WTC11 (cell line): ENCODE measurements around the gene LRRC47. TPM values are rescaled to one million over a fixed set of nuclear protein-coding genes. Genes with fewer than 3 reads are reported as not detected.

Experiments used
- ATAC-seq: fragments of 200-7000 bp; cut with Tn5 transposase; 2 replicates; pipeline ENCODE4 v1.10.0; 2021; ENCODE audit warnings: mild to moderate bottlenecking, moderate library complexity
- CTCF ChIA-PET: fragments of 300-600 bp; sonication (Branson Sonifier 250); formaldehyde crosslinking; loops from one replicate; lab custom pipeline; 2021; ENCODE audit warnings: antibody characterized with exemption; lab: Charles Lee
- POLR2A ChIA-PET: fragments of 350-600 bp; sonication (Branson Sonifier 250); formaldehyde crosslinking; loops from one replicate; lab custom pipeline; 2021; ENCODE audit warnings: antibody characterized with exemption; lab: Charles Lee
- DNase-seq: peaks from one replicate; pipeline ENCODE4 v3.0.0; 2021; ENCODE audit warnings: low spot score
- H3K27ac Mint-ChIP-seq: 2 replicates; pipeline ENCODE4 v1.8.0; 2021; ENCODE audit warnings: mixed read lengths
- H3K27me3 Mint-ChIP-seq: 2 replicates; pipeline ENCODE4 v1.8.0; 2021; ENCODE audit warnings: low read depth, mild to moderate bottlenecking, moderate library complexity, mixed read lengths
- H3K36me3 Mint-ChIP-seq: 2 replicates; pipeline ENCODE4 v1.8.0; 2021; ENCODE audit warnings: mixed read lengths
- H3K4me1 Mint-ChIP-seq: 2 replicates; pipeline ENCODE4 v1.8.0; 2022; ENCODE audit warnings: mixed read lengths
- H3K4me3 Mint-ChIP-seq: 2 replicates; pipeline ENCODE4 v1.8.0; 2021; ENCODE audit warnings: mild to moderate bottlenecking, moderate library complexity, mixed read lengths
- H3K9me3 Mint-ChIP-seq: 2 replicates; pipeline ENCODE4 v1.8.0; 2021; ENCODE audit warnings: mixed read lengths
- ETV6 ChIP-seq: sonication (generic); formaldehyde crosslinking; IDR thresholded peaks from 2 replicates; pipeline ENCODE4 v1.8.1; 2022; ENCODE audit warnings: mild to moderate bottlenecking, missing genetic modification reagents
- FOXJ3 ChIP-seq: sonication (generic); formaldehyde crosslinking; IDR thresholded peaks from 2 replicates; pipeline ENCODE4 v1.9.0; 2021; ENCODE audit warnings: missing genetic modification reagents, mild to moderate bottlenecking, borderline replicate concordance
- MXD4 ChIP-seq: fragments of 250-450 bp; sonication (Bioruptor Pico); IDR thresholded peaks from 2 replicates; pipeline ENCODE4 v1.8.0; 2021; ENCODE audit warnings: mild to moderate bottlenecking, moderate library complexity, borderline replicate concordance
- OVOL2 ChIP-seq: fragments of 250-450 bp; sonication (Bioruptor Pico); IDR thresholded peaks from 2 replicates; pipeline ENCODE4 v1.9.0; 2021; ENCODE audit warnings: mild to moderate bottlenecking, borderline replicate concordance
- TEAD1 ChIP-seq: sonication (generic); formaldehyde crosslinking; IDR thresholded peaks from 2 replicates; pipeline ENCODE4 v1.8.0; 2022; ENCODE audit warnings: mild to moderate bottlenecking, missing genetic modification reagents
- total RNA-seq: library from RNA; stranded (reverse); gene quantifications from 3 replicates; pipeline ENCODE4 v1.2.3, GENCODE V29; 2021
- TF ChIP-seq, protein P1 (sequence below): fragments of 250-450 bp; sonication (Bioruptor Pico); IDR thresholded peaks from 2 replicates; pipeline ENCODE4 v2.1.2; 2022; ENCODE audit warnings: mild to moderate bottlenecking, moderate library complexity
- TF ChIP-seq, protein P2 (sequence below): fragments of 250-450 bp; sonication (Bioruptor Pico); IDR thresholded peaks from 2 replicates; pipeline ENCODE4 v1.9.0; 2021; ENCODE audit warnings: moderate library complexity, mild to moderate bottlenecking, inconsistent platforms, borderline replicate concordance
- TF ChIP-seq, protein P3 (sequence below): sonication (generic); formaldehyde crosslinking; IDR thresholded peaks from 2 replicates; pipeline ENCODE4 v1.8.1; 2022; ENCODE audit warnings: low read depth, mild to moderate bottlenecking, moderate library complexity, missing genetic modification reagents, borderline replicate concordance
- TF ChIP-seq, protein P4 (sequence below): sonication (generic); formaldehyde crosslinking; IDR thresholded peaks from 2 replicates; pipeline ENCODE4 v1.8.0; 2022; ENCODE audit warnings: mild to moderate bottlenecking, missing genetic modification reagents
- TF ChIP-seq, protein P5 (sequence below): sonication (generic); formaldehyde crosslinking; IDR thresholded peaks from 2 replicates; pipeline ENCODE4 v1.8.1; 2023; ENCODE audit warnings: mild to moderate bottlenecking, missing genetic modification reagents, moderate library complexity
- TF ChIP-seq, protein P6 (sequence below): fragments of 250-450 bp; sonication (Bioruptor Pico); IDR thresholded peaks from 2 replicates; pipeline ENCODE4 v1.9.0; 2021; ENCODE audit warnings: mild to moderate bottlenecking, borderline replicate concordance
- TF ChIP-seq, protein P7 (sequence below): sonication (generic); formaldehyde crosslinking; IDR thresholded peaks from 2 replicates; pipeline ENCODE4 v1.8.1; 2022; ENCODE audit warnings: mild to moderate bottlenecking, moderate library complexity, missing genetic modification reagents
- TF ChIP-seq, protein P8 (sequence below): sonication (generic); formaldehyde crosslinking; conservative IDR thresholded peaks from 2 replicates; pipeline ENCODE4 v1.8.1; 2023; ENCODE audit warnings: mild to moderate bottlenecking, low read depth, missing genetic modification reagents, moderate library complexity

Gene LRRC47
- total RNA-seq, 1 experiment from 2014 or later = 92.4 TPM

DNA sequence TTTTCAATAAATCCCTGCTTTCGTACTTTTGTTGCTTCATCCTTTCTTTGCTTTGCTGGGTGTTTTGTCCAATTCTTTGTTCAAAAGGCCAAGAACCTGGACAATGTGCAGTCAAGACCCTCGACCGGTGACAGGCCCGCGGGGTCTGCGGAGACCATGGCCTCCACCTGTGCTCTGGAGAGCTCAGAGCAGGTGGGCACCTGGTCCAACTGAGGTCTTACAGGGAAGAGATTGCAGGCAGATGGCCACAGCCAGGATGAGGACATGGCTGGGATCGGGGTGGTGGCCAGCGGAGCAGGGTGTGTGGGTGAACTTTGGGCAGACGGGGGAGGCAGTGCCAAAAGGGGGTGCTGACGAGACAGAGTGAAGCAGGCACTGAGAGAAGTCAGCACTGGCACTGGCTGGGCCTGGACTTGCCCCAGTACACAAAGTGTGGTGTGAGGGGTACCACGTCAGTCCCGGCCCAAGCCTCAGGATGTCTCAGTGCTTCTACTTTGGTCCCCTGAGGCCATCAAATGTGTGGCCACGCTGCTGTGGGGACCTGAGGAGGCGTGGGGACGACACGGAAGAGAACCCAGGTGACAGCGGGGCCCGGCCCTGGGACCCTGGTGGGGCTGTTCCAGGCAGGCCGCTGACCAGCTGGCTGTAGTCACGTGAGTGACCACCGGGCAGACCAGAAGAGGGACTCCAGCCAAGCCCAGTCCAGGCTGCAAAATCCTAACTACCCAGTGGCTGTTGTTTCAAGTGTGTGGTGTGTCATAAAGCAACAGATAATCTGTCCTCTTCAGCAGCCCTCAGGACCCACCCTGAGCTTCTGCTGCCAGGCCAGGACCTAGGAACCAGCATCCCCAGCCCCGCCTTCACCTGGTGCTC, 54.5 kb downstream of the LRRC47 start:
- CTCF ChIA-PET = interaction anchor here (4.8 kb wide), 1 partner anchor 18 kb away, joined by 22 read pairs; no protein-coding TSS in a partner anchor
- Mint-ChIP-seq H3K9me3 (no peaks in the 10 kb centered on the region), H3K27ac (peak overlapping the region; percentile 72), H3K4me1 (peaks cover 30% of the 10 kb centered on the region), H3K27me3 (no peaks in the 10 kb centered on the region), H3K36me3 (peaks cover 40% of the 10 kb centered on the region)
- no peak for ATAC-seq
- no peak for DNase-seq
- POLR2A ChIA-PET = no interaction called here
- TF ChIP-seq, protein P1, sequence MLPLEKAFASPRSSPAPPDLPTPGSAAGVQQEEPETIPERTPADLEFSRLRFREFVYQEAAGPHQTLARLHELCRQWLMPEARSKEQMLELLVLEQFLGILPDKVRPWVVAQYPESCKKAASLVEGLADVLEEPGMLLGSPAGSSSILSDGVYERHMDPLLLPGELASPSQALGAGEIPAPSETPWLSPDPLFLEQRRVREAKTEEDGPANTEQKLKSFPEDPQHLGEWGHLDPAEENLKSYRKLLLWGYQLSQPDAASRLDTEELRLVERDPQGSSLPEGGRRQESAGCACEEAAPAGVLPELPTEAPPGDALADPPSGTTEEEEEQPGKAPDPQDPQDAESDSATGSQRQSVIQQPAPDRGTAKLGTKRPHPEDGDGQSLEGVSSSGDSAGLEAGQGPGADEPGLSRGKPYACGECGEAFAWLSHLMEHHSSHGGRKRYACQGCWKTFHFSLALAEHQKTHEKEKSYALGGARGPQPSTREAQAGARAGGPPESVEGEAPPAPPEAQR = no peak
- TF ChIP-seq, protein P2, sequence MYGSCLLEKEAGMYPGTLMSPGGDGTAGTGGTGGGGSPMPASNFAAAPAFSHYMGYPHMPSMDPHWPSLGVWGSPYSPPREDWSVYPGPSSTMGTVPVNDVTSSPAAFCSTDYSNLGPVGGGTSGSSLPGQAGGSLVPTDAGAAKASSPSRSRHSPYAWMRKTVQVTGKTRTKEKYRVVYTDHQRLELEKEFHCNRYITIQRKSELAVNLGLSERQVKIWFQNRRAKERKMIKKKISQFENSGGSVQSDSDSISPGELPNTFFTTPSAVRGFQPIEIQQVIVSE = no peak
- TF ChIP-seq, all 79 proteins: peak for 0
- H3K4me3 Mint-ChIP-seq = no peak overlapping the region

DNA sequence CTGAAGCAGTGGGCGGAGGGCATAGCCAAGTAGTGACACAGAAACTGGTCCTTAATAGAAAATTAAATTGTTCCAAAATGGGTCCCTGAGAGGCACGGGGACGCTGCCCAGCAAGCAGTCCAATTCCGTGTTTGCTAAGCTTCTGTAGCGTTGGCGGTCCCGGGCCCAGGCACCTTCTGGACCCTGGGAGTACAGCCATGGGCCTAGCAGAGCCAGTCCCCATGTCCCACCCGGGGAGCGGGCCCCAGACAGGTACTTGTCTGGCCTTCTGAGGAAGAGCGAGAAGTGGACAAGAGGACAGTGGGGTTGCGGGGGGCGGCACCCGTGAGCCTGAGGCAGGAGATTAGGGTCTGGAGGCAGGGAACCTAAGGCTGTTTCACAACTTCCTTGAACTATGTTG, 55.5 kb downstream of the LRRC47 start:
- ATAC-seq = no peak
- Mint-ChIP-seq H3K36me3 (peaks cover 45% of the 10 kb centered on the region), H3K4me1 (peaks cover 22% of the 10 kb centered on the region), H3K4me3 (no peak overlapping the region), H3K27ac (no peak overlapping the region), H3K9me3 (no peaks in the 10 kb centered on the region), H3K27me3 (no peaks in the 10 kb centered on the region)
- ChIA-PET POLR2A (no interaction called here), CTCF (no interaction called here)
- TF ChIP-seq FOXJ3 (CRISPR knock-in tag) (no peak), TEAD1 (CRISPR knock-in tag) (no peak), ETV6 (no peak), OVOL2 (no peak)
- TF ChIP-seq, protein P3, sequence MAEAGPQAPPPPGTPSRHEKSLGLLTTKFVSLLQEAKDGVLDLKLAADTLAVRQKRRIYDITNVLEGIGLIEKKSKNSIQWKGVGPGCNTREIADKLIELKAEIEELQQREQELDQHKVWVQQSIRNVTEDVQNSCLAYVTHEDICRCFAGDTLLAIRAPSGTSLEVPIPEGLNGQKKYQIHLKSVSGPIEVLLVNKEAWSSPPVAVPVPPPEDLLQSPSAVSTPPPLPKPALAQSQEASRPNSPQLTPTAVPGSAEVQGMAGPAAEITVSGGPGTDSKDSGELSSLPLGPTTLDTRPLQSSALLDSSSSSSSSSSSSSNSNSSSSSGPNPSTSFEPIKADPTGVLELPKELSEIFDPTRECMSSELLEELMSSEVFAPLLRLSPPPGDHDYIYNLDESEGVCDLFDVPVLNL = no peak
- TF ChIP-seq, protein P4, sequence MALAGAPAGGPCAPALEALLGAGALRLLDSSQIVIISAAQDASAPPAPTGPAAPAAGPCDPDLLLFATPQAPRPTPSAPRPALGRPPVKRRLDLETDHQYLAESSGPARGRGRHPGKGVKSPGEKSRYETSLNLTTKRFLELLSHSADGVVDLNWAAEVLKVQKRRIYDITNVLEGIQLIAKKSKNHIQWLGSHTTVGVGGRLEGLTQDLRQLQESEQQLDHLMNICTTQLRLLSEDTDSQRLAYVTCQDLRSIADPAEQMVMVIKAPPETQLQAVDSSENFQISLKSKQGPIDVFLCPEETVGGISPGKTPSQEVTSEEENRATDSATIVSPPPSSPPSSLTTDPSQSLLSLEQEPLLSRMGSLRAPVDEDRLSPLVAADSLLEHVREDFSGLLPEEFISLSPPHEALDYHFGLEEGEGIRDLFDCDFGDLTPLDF (CRISPR knock-in tag) = no peak
- no peak for DNase-seq

DNA sequence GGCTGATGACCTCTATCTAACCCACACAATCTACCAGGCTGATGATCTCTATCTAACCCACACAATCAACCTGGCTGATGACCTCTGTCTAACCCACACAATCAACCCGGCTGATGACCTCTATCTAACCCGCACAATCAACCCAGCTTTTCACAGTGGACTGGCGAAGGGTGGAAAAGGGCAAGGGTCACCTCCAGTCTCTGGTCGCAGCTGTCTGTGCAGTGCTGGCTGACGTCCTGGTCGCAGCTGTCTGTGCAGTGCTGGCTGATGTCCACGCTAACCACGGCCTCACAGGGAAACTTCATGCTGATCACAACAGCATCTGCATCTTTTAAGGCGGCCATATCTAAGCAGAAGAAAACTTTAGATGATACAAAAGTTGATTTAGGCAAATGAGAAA, 56.3 kb downstream of the LRRC47 start:
- ChIA-PET POLR2A (no interaction called here), CTCF (interaction anchor here (1.1 kb wide), 1 partner anchor 13 kb away, joined by 3 read pairs; no protein-coding TSS in a partner anchor)
- Mint-ChIP-seq H3K27ac (no peak overlapping the region), H3K9me3 (no peaks in the 10 kb centered on the region), H3K27me3 (no peaks in the 10 kb centered on the region), H3K36me3 (peaks cover 46% of the 10 kb centered on the region), H3K4me1 (peaks cover 15% of the 10 kb centered on the region), H3K4me3 (no peak overlapping the region)
- no peak for DNase-seq
- no peak for ATAC-seq
- TF ChIP-seq, protein P5, sequence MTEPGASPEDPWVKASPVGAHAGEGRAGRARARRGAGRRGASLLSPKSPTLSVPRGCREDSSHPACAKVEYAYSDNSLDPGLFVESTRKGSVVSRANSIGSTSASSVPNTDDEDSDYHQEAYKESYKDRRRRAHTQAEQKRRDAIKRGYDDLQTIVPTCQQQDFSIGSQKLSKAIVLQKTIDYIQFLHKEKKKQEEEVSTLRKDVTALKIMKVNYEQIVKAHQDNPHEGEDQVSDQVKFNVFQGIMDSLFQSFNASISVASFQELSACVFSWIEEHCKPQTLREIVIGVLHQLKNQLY = no peak
- TF ChIP-seq, protein P6, sequence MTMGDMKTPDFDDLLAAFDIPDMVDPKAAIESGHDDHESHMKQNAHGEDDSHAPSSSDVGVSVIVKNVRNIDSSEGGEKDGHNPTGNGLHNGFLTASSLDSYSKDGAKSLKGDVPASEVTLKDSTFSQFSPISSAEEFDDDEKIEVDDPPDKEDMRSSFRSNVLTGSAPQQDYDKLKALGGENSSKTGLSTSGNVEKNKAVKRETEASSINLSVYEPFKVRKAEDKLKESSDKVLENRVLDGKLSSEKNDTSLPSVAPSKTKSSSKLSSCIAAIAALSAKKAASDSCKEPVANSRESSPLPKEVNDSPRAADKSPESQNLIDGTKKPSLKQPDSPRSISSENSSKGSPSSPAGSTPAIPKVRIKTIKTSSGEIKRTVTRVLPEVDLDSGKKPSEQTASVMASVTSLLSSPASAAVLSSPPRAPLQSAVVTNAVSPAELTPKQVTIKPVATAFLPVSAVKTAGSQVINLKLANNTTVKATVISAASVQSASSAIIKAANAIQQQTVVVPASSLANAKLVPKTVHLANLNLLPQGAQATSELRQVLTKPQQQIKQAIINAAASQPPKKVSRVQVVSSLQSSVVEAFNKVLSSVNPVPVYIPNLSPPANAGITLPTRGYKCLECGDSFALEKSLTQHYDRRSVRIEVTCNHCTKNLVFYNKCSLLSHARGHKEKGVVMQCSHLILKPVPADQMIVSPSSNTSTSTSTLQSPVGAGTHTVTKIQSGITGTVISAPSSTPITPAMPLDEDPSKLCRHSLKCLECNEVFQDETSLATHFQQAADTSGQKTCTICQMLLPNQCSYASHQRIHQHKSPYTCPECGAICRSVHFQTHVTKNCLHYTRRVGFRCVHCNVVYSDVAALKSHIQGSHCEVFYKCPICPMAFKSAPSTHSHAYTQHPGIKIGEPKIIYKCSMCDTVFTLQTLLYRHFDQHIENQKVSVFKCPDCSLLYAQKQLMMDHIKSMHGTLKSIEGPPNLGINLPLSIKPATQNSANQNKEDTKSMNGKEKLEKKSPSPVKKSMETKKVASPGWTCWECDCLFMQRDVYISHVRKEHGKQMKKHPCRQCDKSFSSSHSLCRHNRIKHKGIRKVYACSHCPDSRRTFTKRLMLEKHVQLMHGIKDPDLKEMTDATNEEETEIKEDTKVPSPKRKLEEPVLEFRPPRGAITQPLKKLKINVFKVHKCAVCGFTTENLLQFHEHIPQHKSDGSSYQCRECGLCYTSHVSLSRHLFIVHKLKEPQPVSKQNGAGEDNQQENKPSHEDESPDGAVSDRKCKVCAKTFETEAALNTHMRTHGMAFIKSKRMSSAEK (CRISPR knock-in tag) = no peak
- TF ChIP-seq TEAD1 (CRISPR knock-in tag) (no peak), MXD4 (no peak)
- TF ChIP-seq, protein P7, sequence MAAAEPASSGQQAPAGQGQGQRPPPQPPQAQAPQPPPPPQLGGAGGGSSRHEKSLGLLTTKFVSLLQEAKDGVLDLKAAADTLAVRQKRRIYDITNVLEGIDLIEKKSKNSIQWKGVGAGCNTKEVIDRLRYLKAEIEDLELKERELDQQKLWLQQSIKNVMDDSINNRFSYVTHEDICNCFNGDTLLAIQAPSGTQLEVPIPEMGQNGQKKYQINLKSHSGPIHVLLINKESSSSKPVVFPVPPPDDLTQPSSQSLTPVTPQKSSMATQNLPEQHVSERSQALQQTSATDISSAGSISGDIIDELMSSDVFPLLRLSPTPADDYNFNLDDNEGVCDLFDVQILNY (CRISPR knock-in tag) = no peak
- TF ChIP-seq, protein P8, sequence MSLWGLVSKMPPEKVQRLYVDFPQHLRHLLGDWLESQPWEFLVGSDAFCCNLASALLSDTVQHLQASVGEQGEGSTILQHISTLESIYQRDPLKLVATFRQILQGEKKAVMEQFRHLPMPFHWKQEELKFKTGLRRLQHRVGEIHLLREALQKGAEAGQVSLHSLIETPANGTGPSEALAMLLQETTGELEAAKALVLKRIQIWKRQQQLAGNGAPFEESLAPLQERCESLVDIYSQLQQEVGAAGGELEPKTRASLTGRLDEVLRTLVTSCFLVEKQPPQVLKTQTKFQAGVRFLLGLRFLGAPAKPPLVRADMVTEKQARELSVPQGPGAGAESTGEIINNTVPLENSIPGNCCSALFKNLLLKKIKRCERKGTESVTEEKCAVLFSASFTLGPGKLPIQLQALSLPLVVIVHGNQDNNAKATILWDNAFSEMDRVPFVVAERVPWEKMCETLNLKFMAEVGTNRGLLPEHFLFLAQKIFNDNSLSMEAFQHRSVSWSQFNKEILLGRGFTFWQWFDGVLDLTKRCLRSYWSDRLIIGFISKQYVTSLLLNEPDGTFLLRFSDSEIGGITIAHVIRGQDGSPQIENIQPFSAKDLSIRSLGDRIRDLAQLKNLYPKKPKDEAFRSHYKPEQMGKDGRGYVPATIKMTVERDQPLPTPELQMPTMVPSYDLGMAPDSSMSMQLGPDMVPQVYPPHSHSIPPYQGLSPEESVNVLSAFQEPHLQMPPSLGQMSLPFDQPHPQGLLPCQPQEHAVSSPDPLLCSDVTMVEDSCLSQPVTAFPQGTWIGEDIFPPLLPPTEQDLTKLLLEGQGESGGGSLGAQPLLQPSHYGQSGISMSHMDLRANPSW (CRISPR knock-in tag) = no peak
